HG02678 (cell line): ENCODE results near the gene PRDM16.

ENCODE experiments used
- ATAC-seq: cut with Tn5 transposase; IDR thresholded peaks from one replicate; pipeline ENCODE4 v1.9.1; 2021; ENCODE audit warnings: mild to moderate bottlenecking, moderate library complexity; ENCODE audit not compliant: unreplicated experiment

Gene PRDM16

DNA sequence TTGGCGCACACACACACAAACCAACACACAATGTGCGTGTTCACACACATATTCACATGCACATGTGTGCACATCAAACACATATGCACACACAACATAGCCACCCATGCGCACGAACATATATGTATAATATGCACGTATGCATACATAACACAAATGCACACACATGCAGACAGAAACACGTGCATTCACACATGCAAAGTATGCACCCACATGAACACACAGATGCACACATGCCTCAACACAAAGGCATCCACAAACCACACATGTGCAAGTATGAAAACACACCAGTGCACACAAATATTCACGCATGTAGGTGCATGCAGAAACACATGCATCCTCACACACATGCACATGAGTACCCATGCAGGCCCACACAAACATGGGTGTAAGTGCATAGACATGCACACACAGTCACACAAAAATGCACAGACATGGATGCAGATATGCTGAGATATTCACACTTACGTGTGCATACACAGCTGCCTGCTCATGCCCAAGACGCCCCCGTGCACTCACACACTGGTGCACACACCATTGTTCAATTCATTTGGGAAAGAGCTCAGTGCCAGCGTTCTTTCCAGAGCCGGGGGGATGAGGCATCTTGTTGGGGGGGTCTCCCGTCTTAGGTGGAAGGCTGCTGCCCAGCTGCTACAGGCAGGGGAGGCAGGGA is 332.7 kb downstream of the PRDM16 start:
- no peak for ATAC-seq

DNA sequence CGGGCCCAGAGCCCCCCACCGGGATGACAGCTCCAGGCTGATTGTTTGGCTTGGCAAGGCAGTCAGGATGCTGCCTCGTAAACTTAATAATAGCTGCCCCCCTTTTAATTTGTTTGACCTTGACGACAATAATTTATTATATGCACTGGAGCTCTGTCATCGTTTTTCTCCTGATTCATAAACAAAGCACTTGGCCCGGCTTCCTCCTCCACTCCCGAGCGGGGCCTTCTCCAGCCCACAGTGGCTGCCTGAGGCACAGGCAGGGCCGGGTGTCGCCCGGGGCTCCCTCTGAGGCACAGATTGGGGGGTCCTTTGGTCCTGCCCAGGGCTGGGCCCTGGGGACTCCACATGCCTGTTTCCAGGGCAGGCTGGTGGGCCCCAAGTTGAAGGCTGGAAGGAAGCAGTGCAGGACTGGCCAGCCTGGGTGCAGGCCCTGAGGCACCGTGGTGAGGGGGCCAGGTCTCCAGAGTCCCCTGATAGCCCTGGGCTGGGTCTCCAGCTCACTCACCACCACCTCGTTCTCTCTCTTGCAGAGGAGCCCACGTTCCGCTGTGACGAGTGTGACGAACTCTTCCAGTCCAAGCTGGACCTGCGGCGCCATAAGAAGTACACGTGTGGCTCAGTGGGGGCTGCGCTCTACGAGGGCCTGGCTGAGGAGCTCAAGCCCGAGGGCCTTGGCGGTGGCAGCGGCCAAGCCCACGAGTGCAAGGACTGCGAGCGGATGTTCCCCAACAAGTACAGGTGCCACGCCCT is 333.4 kb downstream of the PRDM16 start:
- no peak for ATAC-seq

DNA sequence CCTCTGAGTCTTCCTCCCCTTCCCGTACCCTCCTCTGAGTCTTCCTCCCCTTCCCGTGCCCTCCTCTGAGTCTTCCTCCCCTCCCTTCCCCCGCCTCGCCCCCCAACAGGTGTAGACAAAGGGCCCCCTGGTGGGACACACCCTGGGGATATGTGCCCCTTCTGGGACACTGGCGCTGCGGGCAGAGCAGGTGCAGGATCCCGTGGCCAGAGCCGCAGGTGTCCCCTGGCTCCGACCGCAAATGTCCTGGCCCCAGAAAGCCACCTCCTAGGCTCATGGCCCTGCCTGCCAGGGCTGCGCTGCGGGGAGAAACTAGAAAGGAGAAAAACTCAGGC is 334.0 kb downstream of the PRDM16 start:
- no peak for ATAC-seq

DNA sequence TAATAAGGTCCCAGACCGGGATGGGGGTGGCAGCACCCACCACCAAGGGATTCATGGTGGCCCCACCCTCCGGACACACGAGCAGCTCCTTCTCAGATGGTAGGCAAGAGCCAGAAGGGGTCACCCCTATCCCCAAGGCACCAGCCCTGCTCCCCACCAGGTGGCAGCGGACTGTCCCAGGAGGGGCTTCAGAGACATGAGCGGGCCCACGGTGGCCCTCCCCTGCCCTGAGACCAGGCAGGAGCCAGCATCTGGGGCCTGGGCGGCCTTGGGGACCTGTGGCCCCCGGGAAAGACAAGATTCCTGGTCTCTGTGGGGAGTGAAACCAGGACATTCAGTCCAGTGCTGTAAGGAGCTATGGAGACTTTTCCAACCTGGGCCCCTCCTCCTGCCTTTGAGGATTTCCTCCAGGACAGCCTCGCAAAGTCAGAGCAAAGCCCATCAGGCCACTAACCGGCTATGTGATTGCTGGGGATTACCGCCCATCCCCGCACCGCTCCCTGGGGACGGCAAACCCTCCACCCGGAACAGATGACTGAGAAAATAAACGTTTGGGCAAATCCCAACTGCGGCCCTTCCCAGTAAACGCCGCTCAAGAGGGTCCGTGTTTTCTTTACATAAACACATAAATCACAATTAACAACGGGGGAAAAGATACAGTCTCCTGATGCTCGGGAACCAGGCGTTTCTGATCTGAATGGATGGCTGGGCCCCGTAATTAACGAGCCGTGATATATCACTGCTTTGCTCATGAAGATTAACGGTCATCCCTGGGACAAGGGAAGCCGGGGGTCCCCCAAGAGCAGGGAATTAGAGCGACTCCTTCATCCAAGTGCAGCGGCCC is 334.6 kb downstream of the PRDM16 start:
- ATAC-seq = no peak

DNA sequence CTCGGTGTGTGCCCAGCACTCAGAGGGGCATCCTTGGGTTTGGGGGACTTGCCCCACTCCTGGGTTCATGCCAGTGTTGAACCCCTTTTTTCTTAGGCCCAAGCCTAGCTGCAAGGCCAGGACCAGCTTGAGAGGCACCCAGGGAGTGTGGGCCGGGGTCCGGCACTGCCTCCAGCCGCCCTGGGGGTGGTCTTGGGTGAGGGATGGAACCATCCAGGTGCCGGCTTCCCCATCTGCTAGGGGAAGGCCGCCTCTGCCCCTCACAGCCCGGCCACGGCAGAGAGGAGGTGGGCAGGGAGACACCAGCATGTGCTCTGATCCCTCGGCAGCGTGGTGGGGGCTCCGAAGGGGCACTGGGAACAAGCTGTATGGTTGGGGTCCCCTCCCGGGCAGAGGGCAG is 335.3 kb downstream of the PRDM16 start:
- ATAC-seq = no peak

DNA sequence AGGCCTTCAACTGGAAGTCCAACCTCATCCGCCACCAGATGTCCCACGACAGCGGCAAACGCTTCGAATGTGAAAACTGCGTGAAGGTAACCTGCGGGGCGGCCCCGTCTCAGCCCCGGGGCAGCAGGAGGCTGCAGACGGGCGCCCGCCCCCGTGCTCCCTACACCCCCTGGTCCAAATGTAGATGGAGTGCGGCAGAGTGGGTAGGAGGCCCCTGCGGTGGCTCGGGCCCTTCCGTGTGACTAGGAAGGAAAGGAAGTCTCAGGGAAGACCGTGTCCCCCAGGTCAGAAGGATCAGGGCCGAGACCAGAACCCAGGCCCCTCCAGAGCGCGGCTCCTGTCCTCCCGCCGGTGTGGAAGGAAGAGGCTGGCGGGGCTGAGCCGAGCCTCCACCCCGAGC is 335.8 kb downstream of the PRDM16 start:
- ATAC-seq = no peak

DNA sequence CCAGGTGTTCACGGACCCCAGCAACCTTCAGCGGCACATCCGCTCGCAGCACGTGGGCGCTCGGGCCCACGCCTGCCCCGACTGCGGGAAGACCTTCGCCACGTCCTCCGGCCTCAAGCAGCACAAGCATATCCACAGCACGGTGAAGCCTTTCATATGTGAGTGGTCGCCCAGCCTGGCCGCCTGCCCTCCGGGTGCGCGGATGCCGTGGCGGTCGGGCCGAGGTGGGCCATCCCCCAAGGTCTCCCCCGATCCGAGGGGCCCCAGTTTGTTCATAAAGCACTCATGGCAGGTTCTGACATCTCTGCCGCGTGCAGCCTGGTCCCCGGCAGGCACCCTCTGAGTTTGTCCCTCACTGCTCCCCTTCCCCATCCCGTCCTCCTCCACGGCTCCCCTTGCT is 336.5 kb downstream of the PRDM16 start:
- ATAC-seq = no peak

DNA sequence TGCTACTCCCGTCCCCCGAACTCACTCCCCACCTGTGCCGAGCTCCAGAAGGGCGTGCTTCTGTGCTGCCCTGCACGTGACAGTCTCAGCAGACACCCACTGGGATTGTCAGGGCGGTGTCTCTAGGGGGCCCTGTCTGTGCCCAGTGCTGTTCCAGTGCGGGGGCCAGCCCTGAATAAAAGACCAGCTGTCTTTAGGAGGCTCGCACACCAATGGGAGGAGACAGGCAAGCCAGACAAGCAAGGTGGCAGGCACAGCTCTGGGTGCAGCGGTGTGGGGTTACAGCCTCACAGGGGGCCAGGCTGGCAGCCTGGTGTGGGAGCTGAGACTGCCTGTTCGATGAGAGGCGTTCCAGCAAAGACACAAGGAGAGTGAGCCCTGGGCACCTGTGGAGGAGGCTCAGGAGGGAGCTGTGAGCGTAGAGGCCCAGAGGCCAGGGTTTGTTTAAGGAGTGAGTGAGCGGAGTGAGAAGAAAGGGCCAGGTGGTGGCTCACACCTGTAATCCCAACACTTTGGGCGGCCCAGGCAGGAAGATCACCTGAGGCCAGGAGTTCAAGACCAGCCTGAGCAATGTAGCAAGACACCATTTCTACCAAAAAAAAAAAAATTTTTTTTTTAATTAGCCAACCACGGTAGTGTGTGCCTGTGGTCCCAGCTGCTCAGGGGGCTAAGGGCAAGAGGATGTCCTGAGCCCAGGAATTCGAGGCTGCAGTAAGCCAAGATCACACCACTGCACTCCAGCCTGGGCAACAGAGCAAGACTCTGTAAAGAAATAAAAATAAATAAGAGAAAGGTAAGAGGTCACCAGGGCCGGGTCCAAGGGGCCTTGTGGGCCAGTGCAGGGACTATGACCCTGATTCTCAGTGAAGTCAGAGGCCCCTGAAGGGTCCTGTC is 337.2 kb downstream of the PRDM16 start:
- ATAC-seq = no peak

DNA sequence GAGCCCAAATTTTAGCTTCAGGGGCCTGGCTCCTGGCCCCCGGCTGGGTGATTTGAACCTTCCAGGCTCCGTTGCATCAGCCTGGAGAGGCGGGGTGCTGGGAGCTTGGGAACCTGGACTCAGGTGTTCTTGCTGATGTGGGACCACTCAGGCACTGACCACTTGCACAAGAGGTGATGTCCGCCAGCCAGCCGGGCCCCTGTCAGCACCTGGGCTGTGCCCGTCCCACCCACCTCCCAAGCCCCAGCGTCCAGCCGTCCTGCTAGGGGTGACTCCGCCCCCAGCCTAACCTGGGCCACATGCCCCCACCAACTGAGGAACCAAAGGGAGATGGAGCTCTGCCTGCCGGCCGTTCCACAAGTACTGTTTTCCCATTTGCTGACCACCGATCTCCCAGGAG is 338.0 kb downstream of the PRDM16 start:
- no peak for ATAC-seq

DNA sequence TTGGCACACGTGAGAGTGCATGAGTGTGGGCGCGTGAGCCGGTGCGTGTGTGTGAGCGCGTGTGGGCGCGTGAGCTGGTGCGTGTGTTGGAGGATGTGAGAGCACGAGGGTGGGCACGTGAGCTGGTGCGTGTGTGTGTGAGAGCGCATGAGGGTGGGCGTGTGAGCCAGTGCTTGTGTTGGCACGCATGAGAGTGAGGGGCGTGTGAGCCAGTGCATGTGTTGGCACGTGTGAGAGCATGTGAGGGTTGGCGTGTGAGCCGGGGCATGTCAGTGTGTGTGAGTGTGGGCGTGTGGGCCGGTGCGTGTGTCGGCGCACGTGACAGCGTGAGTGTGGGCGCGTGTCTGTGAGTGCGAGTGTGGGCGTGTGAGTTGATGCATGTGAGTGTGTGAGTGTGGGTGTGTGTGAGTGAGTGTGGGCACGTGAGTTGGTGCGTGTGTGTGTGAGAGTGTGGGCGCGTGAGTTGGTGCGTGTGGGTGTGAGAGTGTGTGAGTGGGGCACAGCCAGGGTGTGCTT is 339.8 kb downstream of the PRDM16 start:
- ATAC-seq = no peak

DNA sequence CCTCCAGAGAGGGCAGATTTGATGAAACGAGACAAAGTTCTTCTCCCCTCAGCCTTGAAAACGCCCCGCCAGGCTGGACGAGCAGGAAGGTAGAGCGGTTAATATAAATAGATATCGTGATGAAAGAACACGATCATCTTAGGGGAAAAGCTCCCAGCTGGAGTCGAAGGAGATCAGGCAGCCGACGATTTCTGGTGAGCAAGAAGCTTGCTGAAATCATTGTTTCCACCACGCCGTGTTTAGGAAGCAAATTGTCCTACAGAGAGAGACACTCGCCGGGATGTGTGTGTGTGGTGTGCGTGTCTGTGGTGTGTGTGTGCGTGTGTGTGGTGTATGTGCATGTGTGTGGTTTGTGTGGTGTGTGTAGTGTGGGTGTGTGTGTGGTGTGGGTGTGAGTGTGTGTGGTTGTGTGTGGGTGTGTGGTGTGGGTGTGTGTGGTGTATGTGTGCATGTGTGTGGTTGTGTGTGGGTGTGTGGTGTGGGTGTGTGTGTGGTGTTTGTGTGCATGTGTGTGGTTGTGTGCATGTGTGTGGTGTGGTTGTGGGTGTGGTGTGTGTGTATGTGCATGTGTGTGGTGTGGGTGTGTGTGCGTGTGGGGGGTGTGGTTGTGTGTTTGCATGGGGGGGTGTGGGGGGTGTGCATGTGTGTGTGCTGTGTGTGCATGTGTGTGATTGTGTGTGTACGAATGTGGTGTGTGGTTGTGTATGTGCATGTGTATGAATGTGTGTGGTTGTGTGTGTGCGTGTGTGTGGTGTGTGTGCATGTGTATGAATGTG is 340.6 kb downstream of the PRDM16 start:
- ATAC-seq = no peak

DNA sequence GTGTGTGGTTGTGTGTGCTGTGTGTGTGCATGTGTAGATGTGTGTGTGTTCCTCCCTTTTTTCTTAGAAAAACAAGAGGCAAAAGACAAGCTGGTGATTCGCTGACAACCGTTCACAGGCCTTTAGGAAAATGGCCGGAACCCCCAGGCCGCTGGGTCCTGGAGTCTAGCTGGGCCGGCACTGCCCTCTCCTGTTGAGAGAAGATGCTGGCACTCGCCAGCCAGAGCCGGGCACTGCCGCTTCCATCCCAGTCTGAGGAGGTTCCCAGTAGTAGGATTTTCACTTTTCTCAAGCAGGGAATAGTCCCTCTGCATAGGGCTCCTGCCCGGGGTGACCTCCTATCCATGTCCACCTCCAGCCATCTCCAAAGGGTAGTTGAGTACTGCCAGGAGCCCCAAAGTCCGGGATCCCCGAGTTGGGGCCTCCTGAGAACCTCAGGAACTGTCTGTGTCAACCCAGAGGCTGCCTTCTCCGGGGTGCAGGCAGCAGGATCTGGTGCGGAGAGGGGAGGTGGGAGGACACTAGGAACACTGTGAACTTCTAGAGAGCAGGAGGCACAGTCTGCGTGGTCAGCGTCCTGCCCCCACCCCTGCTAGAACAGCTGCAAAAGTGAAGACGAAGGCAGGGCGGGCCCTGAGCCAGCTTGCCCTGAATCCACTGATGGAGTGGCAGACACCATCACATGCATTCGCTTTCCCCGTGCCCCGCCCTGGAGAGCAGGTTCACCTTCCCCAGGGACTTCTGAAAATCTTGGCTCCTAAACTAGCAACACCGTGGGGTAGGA is 341.3 kb downstream of the PRDM16 start:
- no peak for ATAC-seq

DNA sequence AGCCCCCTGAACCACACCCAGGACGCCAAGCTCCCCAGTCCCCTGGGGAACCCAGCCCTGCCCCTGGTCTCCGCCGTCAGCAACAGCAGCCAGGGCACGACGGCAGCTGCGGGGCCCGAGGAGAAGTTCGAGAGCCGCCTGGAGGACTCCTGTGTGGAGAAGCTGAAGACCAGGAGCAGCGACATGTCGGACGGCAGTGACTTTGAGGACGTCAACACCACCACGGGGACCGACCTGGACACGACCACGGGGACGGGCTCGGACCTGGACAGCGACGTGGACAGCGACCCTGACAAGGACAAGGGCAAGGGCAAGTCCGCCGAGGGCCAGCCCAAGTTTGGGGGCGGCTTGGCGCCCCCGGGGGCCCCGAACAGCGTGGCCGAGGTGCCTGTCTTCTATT is 342.8 kb downstream of the PRDM16 start:
- no peak for ATAC-seq

DNA sequence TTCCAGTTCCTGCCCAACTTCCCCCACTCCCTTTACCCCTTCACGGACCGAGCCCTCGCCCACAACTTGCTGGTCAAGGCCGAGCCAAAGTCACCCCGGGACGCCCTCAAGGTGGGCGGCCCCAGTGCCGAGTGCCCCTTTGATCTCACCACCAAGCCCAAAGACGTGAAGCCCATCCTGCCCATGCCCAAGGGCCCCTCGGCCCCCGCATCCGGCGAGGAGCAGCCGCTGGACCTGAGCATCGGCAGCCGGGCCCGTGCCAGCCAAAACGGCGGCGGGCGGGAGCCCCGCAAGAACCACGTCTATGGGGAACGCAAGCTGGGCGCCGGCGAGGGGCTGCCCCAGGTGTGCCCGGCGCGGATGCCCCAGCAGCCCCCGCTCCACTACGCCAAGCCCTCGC is 343.4 kb downstream of the PRDM16 start:
- no peak for ATAC-seq

DNA sequence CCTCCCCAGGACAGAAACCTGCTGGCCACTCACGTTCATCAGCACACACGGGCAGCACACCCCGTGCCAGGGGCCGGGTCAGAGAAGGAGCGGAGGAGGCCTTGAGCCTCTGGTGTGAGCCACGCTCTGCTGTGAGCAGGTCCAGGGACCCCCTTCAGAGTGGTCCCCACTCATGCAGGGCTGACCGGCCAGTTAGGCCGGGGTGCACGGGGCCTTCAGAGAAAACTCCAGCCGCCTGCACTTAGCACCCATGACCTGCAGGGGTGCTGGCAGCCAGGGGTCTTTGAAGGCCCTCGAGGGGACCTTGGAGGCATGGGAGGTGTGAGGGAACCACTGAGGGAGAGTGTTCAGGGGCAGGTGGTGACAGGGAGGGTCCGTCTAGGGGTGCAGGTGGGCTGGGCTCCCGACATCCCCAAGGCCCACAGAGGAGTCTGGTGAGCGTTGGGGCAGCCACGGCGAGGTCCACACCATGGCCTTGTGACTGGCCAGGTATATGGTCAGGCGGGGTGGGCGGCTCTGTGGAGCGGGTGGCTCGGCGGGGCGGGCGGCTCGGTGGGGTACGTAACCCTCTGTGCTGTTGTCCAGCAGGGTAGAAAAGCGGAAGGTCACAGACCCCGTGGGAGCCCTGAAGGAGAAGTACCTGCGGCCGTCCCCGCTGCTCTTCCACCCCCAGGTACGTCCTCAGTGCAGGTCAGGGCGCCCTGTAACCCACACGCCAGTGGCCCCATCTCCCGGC is 345.1 kb downstream of the PRDM16 start:
- ATAC-seq = no peak

DNA sequence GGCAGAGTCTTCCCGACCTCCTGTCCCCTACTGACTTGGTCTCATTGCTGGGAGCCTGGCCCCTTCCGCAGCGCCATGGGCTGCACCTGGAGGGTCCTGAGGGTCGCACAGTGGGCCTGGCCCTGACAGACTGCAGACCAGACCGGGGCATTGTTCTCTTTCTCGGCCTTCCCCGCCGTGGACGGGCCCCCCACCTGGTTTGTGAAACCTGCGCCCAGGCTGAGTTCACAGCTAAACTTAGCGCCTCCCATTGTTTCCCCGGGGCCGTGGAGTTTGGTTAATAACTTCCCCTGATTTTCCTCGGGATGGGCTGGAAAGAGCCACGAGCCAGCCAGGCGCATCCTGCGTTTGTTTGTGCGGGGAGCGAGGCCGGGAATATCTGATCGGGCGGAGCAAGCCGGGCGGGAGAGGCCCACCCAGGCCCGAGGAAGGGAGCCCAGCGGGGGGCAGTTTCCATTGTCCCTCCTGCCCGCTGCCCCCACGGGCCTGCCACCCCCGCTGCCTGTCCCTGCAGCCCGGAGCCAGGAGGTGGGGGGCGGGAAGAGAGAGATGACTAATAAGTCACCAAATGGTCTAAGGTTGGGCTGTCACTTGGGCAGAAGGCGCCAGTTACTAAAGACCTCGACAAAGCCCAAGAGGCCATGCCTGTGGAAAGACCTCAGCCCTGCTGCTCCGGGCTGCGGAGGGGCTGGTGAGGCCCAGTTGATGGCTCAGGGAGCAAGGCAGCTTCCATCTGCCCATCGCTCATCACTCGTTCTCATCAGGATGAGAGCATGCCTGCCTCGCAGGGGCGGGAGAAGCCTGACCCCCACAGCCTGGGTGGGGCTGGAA is 346.5 kb downstream of the PRDM16 start:
- no peak for ATAC-seq

DNA sequence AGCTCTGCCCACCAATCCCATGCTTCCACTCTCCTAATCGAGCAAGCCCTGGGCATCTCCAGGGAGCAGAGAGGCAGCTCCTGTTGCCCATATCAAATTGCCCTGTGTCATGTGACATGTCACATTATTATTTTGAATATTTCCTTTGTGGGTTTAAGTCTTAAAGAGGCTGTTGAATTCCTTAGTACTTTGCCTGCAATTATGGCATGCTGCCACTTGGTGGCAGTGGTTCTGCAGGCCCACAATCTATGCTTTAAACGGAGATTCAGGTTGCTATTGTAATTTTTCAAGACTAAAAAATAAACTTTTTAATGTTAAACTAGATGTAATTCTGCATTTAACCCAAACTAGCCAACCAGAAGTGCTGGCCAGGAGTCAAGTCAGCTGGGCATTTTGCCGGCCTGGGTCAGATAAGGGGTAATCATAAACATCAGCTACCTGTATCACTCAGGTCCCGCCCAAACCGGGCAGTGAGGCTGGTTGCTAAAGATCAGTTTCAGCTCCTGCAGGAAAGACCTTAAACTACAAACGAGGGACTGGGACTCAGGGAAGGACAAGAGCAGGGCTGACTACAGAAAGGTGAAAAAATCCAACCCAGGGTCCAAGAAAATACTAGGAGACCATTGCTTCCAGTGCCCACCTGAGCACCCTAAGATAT is 348.2 kb downstream of the PRDM16 start:
- ATAC-seq = no peak
